ENCODE measurements around the gene MRTFA. TPM values are rescaled to one million over a fixed set of nuclear protein-coding genes. Genes with fewer than 3 reads are reported as not detected.
A peak's percentile ranks its signal among the peaks of the same experiment; 100 is the strongest.

MRTFA gene
- total RNA-seq, 2 experiments from 2014 or later, result 55.3 to 58.9 TPM

GRCh38 chr22:40519948-40520331, 116.6 kb downstream of the MRTFA start:
- intact Hi-C loops (cut with DNase I, micrococcal nuclease), result loop anchor here (5.0 to 10.0 kb wide), 2 partner anchors 55 to 237 kb away; no protein-coding TSS in a partner anchor
- Mint-ChIP-seq H3K36me3 (ENCODE audit: low read depth) (peaks cover 35% of the 10 kb centered on the region), H3K9me3 (no peaks in the 10 kb centered on the region), H3K4me3 (peak overlapping the region; percentile 5), H3K27ac (peak overlapping the region; percentile 94), H3K27me3 (no peaks in the 10 kb centered on the region), H3K4me1 (ENCODE audit: low read depth) (peaks cover 58% of the 10 kb centered on the region)
- ATAC-seq (ENCODE audit: poor library complexity), result peak; percentile 37
- peak overlapping the region in 1 of 2 donors; percentile 31 for H3K27ac ChIP-seq (ENCODE audit: low read depth in 1 of 2, low read length in 2 of 2)
- no peak for TF ChIP-seq CTCF (IDR thresholded peaks at IDR 0.05)
- H3K27me3 ChIP-seq (ENCODE audit: control insufficient read depth in 1 of 2, insufficient read depth in 2 of 2, low read length in 2 of 2), result no peaks in the 10 kb centered on the region
- H3K9me3 ChIP-seq (ENCODE audit: control insufficient read depth in 1 of 2, insufficient read depth in 1 of 2, low read length in 2 of 2), result no peaks in the 10 kb centered on the region
- peak overlapping the region; percentile 51 for H3K4me3 ChIP-seq (ENCODE audit: low read length)
- H3K36me3 ChIP-seq (ENCODE audit: insufficient read depth, low read length), result no peaks in the 10 kb centered on the region
- POLR2A ChIA-PET, result interaction anchor here (1.9 kb wide), 1 partner anchor 14 kb away, joined by 11 read pairs; no protein-coding TSS in a partner anchor
- DNase-seq, result no peak
- CTCF ChIA-PET, result interaction anchor here (1.1 to 2.0 kb wide), 2 partner anchors 14 to 83 kb away, joined by 3 to 5 read pairs; no protein-coding TSS in a partner anchor
- H3K4me1 ChIP-seq (ENCODE audit: insufficient read depth, low read length), result peaks cover 23% of the 10 kb centered on the region

GRCh38 chr22:40519284-40519947, 117.1 kb downstream of the MRTFA start:
- no peak for TF ChIP-seq CTCF (IDR thresholded peaks at IDR 0.05)
- peak; percentile 96 for ATAC-seq (ENCODE audit: poor library complexity)
- H3K36me3 Mint-ChIP-seq (ENCODE audit: low read depth), result peaks cover 36% of the 10 kb centered on the region
- peak overlapping the region; percentile 49 to 77 for H3K27ac ChIP-seq (ENCODE audit: low read depth in 1 of 2, low read length in 2 of 2)
- H3K9me3 Mint-ChIP-seq, result no peaks in the 10 kb centered on the region
- no peaks in the 10 kb centered on the region for H3K27me3 Mint-ChIP-seq
- H3K4me3 Mint-ChIP-seq, result peak overlapping the region; percentile 88
- H3K4me1 Mint-ChIP-seq (ENCODE audit: low read depth), result peaks cover 53% of the 10 kb centered on the region
- peak overlapping the region; percentile 51 for H3K4me3 ChIP-seq (ENCODE audit: low read length)
- peak in 3 of 14 experiments; percentile 68 to 81 (median 68) for DNase-seq
- intact Hi-C loops (cut with DNase I, micrococcal nuclease), result no loop called here
- H3K27ac Mint-ChIP-seq, result peak overlapping the region; percentile 94
- no peaks in the 10 kb centered on the region for H3K27me3 ChIP-seq (ENCODE audit: control insufficient read depth in 1 of 2, insufficient read depth in 2 of 2, low read length in 2 of 2)
- H3K36me3 ChIP-seq (ENCODE audit: insufficient read depth, low read length), result no peaks in the 10 kb centered on the region
- no peaks in the 10 kb centered on the region for H3K9me3 ChIP-seq (ENCODE audit: control insufficient read depth in 1 of 2, insufficient read depth in 1 of 2, low read length in 2 of 2)
- H3K4me1 ChIP-seq (ENCODE audit: insufficient read depth, low read length), result peaks cover 23% of the 10 kb centered on the region
- CTCF ChIA-PET, result interaction anchor here (1.1 to 2.0 kb wide), 2 partner anchors 15 to 83 kb away, joined by 3 to 5 read pairs; no protein-coding TSS in a partner anchor
- POLR2A ChIA-PET, result interaction anchor here (1.6 to 1.9 kb wide), 2 partner anchors 14 to 117 kb away, joined by 6 to 11 read pairs; partner anchors contain the start of gene MRTFA

- intact Hi-C loops (cut with DNase I, micrococcal nuclease), result no loop called here
- peak overlapping the region; percentile 51 for H3K4me3 ChIP-seq (ENCODE audit: low read length)
- no peaks in the 10 kb centered on the region for H3K36me3 ChIP-seq (ENCODE audit: insufficient read depth, low read length)
- H3K9me3 ChIP-seq (ENCODE audit: control insufficient read depth in 1 of 2, insufficient read depth in 1 of 2, low read length in 2 of 2), result no peaks in the 10 kb centered on the region
- peaks cover 49% of the 10 kb centered on the region for H3K4me1 Mint-ChIP-seq (ENCODE audit: low read depth)
- peak overlapping the region; percentile 88 for H3K4me3 Mint-ChIP-seq
- H3K27me3 ChIP-seq (ENCODE audit: control insufficient read depth in 1 of 2, insufficient read depth in 2 of 2, low read length in 2 of 2), result no peaks in the 10 kb centered on the region
- H3K27ac Mint-ChIP-seq, result peak overlapping the region; percentile 94
- H3K4me1 ChIP-seq (ENCODE audit: insufficient read depth, low read length), result peaks cover 23% of the 10 kb centered on the region
- H3K27me3 Mint-ChIP-seq, result no peaks in the 10 kb centered on the region
- peaks cover 36% of the 10 kb centered on the region for H3K36me3 Mint-ChIP-seq (ENCODE audit: low read depth)
- DNase-seq (peak in 1 of 14 experiments; percentile 26), ATAC-seq (ENCODE audit: poor library complexity) (no peak)
- TF ChIP-seq CTCF (IDR thresholded peaks at IDR 0.05), result no peak
- ChIA-PET POLR2A (interaction anchor here (1.6 to 1.9 kb wide), 2 partner anchors 15 to 118 kb away, joined by 6 to 11 read pairs; partner anchors contain the start of gene MRTFA), CTCF (interaction anchor here (2.0 kb wide), 1 partner anchor 82 kb away, joined by 5 read pairs; no protein-coding TSS in a partner anchor)
- peak overlapping the region; percentile 49 to 77 for H3K27ac ChIP-seq (ENCODE audit: low read depth in 1 of 2, low read length in 2 of 2)
- H3K9me3 Mint-ChIP-seq, result no peaks in the 10 kb centered on the region
Observed at GRCh38 chr22:40518840-40519239, 117.7 kb downstream of the MRTFA start.

All from CD4-positive, alpha-beta T cell (primary cell).